Erythroblast (primary cell): ENCODE results near the gene CDH13.

Experiments
- GATA1 ChIP-seq: IDR thresholded peaks from 2 replicates; pipeline ENCODE4 v1.6.1; 2011; ENCODE audit warnings: low read depth, mild to moderate bottlenecking, control low read depth, low read length, moderate library complexity
- POLR2A ChIP-seq: IDR thresholded peaks from 2 replicates; pipeline ENCODE4 v1.6.1; 2011; ENCODE audit warnings: mild to moderate bottlenecking, low read length

GRCh38 chr16:82860071-82860470 is 233.3 kb downstream of the CDH13 start:
- TF ChIP-seq POLR2A (no peak), GATA1 (no peak)
